ENCODE results near the gene NABP1.

- TF ChIP-seq, protein P1, sequence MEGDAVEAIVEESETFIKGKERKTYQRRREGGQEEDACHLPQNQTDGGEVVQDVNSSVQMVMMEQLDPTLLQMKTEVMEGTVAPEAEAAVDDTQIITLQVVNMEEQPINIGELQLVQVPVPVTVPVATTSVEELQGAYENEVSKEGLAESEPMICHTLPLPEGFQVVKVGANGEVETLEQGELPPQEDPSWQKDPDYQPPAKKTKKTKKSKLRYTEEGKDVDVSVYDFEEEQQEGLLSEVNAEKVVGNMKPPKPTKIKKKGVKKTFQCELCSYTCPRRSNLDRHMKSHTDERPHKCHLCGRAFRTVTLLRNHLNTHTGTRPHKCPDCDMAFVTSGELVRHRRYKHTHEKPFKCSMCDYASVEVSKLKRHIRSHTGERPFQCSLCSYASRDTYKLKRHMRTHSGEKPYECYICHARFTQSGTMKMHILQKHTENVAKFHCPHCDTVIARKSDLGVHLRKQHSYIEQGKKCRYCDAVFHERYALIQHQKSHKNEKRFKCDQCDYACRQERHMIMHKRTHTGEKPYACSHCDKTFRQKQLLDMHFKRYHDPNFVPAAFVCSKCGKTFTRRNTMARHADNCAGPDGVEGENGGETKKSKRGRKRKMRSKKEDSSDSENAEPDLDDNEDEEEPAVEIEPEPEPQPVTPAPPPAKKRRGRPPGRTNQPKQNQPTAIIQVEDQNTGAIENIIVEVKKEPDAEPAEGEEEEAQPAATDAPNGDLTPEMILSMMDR (conservative IDR thresholded peaks at IDR 0.05), result no peak
- TF ChIP-seq EZH2 (IDR thresholded peaks at IDR 0.05; ENCODE audit: low read depth), result no peak
Observed at GRCh38 chr2:191643429-191643828, 34.5 kb upstream of the NABP1 start.
